ENCODE data around the gene SPAG9.

- TF ChIP-seq CTCF (IDR thresholded peaks at IDR 0.05; ENCODE audit: poor library complexity) (no peak), EZH2 (IDR thresholded peaks at IDR 0.05; ENCODE audit: borderline replicate concordance) (no peak)
Measured at GRCh38 chr17:50947782-50948543, 172.7 kb downstream of the SPAG9 start.

Data from hepatocyte (in vitro differentiated cells).